Cerebellar nuclear complex (tissue), 1 donor: ENCODE measurements around the gene COL6A2.
"Not testable (repeated sequence)": the region's sequence is repeated elsewhere in the genome, so short reads cannot be mapped to it uniquely, and the experiment has no call there.

Experiments
- DNase-seq, 2 experiments: peaks; one replicate each; lab custom pipeline; 2025; lab: John Stamatoyannopoulos, UW

COL6A2 gene

DNA sequence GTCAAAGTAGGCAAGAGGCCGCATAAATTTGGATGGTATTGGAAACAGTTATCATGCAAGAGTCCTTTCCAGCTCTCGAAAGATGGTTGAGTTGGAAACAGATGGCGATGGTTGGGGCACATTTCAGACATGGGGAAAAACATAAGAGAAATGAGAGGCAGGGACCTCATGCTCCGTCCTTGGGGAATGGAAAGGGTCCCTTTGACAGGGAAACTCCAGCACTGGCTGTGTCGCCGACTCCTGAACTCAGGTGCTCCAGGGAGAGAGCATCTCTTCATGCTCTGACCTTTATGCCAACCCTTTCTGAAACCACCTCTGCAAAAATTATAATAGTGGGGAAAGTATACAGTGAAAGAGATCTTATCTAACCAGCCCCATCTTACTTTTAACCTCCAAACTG is 36.8 kb upstream of the COL6A2 start:
- no peak for DNase-seq

DNA sequence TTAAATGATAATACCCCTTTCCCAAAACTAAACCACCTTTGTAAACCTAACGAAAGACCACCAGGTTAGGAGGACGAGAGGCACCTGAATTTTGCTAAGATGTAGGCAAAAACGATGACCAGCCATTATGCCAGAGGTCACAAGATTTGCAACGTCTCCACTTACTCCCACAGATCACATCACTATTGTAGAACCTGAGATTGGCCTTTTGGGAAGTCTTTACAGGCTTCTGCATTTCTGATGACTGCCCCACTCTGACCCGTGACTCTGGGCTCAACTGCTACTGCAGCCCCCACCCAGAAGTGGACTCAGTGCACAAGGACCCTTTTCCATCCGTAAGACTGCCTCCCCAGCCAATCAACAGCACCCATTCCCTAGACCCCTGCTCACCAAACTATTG is 36.4 kb upstream of the COL6A2 start:
- DNase-seq, result no peak

DNA sequence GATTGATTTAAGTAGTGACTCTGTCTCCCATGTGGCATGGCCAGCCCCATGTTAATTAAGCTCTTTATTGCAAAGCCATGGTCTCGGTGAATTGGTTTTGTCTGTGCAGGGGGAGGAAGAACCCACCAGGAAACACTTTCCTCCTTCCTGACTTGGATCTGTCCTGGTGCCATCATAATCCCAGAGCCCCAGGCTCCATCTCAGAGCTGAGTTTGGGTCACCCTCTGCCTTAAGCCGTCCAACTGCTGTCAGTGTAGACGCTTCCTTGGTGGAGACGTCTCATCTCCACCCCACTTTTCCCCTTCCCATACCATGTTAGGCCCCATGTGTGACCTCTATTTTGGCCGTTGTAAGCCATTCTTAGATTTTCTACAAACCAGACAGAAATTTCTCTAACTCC is 36.0 kb upstream of the COL6A2 start:
- no peak for DNase-seq

DNA sequence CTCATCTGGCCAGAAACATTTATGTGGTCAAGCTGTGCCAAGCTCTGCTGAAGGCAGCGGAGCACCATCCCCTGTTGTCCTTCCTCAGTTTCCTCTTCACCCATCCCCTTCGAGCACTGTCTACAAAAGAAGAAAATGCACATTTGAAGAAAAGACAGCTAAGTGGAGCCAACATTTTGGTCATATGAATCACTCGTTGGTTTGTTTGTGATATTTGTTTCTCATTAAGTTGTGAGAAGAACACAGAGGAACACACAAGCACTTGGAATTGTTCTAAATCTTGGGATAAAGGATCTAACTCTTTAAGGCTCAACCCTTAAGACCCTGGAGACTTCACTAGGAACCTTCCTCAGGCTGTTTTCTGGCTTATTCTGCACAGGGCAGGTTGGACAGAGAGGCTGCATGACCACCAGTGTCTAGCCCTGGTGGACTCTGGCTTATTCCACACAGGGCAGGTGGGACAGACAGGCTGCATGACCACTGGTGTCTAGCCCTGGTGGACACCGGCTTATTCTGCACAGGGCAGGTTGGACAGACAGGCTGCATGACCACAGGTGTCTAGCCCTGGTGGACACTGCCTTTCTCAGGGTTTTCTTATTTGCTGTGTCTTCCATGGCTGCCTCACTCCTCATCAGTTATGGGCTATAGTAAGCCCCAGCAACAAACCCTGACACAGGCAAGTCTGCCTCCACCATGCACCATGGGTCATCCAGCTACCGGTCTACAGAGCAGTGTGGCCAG is 35.3 kb upstream of the COL6A2 start:
- no peak for DNase-seq

DNA sequence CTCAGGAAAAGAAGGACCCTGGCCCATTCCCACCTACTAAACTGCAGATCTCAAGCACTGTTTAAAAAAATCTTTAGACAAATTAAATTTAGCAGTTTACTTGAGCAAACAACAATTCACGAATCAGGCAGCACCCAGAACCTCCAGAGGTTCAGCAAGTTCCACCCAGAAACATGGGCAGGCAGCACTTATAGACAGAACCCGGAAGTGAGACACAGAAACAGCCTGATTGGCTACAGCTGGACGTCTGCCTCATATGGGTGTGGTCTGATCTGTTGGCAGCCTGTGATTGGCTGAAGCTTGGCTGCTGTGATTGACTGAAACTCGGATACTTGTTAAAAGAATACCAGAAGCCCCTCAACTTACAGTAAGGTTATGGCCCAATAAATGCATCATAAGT is 34.7 kb upstream of the COL6A2 start:
- DNase-seq, result no peak

DNA sequence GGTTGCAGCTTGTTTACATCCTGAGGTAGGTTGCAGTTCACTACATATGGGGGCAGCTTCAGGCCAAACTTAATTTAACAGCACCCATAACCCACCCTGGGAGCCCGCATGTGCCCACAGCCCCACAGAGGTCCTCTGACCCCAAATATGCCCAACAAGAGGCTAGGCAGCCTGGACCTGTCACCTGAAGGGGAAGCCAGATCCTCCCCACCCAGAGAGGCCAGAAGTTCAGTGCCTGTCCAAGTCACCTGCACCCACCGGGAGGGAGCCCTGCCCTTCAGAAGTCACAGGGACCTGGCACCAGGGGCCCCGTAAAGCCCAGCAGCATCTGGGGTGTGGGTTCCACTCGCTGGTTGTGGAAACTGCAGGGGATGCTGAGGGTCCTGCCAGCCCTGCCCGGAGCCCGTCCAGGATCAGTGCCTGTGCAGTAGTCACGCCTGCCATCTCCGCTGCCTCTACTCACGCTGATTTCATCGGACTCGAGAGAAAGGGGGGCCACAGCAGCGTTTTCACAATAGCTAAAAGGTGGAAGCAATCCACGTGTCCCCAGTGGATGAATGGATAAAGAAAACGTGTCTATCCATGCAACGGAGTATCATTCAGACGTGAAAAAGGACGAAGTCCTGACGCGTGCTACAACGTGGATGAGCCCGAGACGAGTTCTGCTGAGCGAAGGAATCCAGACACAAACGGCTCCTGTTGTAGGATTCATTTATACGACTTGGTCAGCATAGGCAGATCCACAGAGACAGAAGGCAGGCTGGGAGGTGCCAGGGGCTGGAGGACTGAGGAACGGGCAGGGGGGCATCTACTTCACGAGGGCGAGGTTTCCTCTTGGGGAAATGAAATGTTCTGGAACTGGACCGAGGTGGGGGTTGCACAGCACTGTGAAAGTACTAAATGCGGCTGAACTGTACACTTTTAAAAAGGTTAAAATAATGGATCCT is 33.9 kb upstream of the COL6A2 start:
- DNase-seq, result no peak

DNA sequence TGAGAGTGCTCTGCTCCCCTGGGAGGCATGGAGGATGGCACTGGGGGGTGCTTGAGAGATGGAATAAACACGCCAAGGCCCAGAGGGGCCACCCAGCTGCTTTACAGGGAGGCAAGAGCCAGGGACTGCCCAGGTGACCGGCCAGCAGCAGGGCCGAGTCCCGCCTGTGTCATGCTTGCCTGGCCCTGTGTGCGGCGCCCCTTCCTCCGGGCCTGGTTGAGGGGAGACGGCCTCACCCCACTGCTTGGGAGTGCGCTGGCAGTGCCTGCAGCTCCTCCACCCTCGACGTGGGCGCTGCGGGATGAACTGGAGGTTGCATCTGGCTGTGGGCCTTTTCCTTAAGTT is 33.1 kb upstream of the COL6A2 start:
- DNase-seq, result no peak

DNA sequence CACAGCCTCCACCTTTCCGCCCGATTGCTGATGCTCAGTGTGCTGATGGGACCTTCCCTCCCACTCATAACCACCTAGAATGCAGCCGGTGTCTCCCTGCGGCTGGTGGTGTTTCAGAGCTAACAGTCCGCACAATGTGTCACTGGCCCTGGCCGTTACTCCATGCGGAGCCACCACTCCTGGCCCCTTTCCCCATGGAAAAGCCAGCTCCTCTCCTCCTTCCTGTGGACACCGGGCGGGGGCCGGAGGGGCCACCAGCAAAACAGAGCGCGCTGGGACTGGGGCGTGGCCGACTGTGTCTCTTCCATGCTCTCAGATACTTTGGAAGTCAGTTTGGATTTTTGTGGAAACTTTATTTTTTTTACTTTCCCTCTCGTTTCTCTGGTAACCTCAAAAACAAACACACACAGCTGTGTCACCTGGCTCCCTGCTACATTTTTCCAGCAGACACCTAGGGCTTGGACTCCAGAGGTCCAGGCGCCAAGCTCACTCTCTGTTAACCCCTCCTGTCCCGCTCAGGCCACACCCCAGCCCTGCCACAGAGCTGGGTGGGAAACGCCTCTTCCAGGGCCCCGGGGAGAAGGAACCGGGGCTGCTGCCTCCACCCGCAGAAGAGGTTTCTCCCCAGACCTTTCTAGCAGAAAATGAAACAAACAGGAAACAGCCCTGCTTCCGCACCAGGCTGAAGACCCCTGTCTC is 32.5 kb upstream of the COL6A2 start:
- DNase-seq, result no peak

DNA sequence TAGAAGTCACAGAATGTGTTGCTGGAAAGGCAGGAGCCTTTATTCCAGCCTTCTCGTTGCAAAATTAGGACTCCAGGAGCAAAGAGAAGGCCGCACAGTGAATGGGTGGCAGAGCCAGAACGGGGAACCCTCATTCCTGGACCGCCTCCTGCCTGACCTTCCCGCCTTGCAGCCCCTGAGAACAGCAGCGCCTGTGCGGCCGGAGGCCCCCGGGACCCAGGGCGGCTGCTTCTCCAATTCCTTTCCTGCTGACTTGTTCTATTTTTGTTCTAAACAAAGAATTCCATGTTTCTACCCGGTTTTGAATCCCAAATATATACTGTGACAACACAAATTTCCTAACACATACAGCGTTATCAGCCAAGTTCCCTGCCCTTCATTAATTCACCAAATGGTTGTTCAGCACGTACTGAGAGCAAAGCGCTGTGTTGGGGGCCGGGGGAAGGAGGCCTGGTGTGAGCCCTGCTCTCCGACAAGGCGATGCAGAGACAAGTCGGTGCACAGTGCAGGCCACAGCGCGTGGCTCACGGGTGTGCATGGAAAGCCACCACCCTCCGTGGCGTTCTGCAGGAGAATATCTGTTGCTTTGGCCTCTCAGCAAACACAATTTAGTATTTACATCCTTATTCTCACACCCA is 31.9 kb upstream of the COL6A2 start:
- no peak for DNase-seq

DNA sequence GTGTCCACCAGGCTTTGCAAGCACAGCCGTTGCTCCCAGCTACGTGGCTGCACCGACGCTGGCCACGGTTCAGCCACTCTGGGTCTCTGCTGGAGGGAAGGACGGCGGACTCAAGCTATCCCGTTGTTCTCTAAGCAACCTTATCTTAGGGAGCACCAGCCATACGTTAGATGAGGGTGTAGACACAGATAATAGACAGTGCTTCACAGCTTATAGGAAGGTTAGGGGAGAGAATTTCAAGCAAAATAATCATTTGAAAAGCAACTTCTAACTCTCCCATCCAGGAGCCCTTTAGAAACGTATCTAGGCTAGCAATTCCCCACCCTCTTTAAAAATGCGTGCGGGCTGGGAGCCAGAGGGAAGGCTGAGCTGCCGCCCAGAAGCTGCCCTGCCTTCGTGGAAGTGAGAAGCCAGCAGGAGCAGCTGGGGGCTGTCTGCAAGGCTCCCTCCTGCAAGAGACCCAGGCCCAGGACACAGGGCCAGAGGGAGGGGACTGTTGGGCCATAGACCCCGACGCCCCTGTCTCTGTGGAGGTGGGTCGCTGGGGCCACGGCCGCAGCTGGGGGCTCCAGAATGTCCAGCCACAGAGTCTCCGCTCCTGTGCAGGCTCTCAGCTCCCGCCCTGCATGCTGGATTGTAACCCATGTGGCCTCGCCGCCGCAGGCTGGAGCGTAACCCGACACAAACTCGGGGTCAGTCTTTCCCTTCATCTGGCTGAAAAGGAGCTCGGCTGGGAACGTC is 31.2 kb upstream of the COL6A2 start:
- no peak for DNase-seq

DNA sequence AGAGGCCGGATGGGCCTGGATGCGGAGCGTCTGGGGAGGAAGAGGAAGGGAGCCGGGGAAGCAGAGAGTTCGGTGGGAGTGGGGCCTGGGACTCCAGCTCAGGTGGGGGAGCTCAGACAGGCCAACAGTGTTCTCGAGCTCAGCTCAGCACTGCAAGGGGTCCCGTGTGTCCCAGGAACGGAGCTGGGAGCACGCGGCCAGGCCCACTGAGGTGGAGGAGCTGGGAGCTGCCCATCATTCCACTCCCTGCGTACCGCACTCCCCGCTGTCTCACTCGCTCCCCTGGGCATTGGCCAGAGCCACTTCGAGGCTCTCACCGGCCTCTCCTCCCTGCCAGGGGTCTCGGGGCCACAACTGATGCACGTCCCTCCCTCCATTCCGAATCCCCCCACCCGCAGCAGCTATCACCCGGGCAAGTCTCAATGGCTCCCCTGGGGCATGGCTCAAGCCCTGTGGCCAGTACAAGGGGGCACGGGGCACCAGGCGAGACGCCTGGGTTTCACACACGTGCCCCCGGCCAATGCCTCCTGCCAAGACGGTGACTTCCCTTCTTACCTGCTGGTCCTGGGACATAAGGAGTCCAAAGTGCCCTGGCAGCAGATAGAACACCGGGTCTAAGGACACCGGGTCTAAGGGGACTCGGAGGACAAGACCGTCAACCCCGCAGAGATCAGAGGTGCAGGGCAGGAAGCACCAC is 30.3 kb upstream of the COL6A2 start:
- no peak for DNase-seq

DNA sequence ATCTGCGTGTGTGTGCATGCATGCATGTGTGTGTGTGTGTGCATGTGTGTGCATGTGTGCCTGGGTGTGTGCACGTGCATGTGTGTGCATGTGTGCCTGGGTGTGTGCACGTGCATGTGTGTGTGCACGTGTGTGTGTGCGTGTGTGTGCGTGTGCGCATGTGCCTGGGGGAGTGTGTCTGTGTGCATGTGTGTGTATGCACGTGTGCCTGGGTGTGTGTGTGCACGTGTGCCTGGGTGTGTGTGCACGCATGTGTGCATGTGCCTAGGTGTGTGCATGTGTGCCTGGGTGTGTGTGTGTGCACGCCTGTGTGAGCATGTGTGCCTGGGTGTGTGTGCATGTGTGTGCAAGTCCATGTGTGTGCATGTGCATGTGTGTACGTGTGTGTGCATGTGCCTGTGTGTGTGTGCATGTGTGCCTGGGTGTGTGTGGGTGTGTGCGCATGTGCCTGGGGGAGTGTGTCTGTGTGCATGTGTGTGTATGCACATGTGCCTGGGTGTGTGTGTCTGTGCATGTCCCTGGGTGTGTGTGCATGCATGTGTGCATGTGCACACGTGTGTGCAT is 29.3 kb upstream of the COL6A2 start:
- no peak for DNase-seq

DNA sequence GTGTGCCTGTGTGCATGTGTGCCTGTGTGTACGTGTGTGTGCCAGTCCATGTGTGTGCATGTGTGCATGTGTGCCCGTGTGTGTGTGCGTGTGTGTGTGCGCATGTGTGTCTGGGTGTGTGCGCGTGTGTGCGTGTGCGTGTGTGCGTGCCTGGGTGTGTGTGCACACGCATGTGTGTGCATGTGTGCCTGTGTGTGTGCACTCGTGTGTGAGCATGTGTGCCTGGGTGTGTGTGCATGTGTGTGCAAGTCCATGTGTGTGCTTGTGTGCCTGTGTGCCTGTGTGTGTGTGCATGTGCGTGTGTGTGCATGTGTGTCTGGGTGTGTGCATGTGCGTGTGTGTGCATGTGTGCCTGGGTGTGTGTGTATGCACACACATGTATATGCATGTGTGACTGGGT is 28.7 kb upstream of the COL6A2 start:
- no peak for DNase-seq

DNA sequence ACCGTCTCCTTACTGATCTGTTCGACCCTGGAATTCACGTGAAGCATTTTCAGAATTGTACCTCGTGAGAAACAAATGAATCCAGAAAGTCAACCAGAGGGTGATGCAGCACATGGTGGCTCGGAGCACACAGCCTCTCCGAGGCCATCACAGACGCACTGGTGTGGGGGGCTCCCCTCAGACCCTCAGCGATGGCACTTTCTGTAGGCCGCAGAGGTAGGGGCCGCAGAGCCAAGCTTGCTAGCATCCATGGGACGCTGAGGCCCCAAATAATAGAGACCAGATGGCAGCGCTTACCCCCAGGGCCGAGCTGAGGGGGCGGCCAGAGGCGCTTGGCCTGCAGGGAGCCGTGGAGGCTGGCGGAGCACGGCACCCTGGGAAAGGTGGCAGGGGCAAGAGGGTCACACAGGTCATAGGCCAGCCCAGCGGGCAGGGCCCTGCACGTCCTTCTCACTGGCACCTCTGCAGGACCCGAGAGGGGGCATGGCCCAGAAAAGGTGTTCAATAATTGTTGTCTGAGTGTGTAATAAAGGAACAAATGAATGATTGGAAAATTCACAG is 28.1 kb upstream of the COL6A2 start:
- no peak for DNase-seq

DNA sequence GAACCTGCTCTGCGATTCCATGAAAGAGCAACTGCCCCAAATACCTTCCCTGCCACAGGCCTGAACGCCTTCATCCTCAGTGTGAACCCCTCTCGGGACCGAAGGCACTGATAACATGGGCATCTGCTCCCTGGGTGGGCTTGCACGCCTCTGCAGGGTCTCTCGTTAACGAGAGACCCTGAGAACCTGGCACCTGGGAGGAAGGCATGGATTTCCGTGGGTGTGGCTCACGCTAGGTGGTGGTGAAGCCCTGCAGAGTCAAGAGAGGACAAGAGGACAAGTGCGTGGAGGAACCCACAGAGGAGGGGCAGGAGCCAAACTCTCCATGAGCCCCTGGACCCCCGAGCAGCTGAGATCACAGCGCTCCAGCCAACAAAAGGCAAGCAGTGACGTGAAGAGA is 26.8 kb upstream of the COL6A2 start:
- DNase-seq, result no peak

DNA sequence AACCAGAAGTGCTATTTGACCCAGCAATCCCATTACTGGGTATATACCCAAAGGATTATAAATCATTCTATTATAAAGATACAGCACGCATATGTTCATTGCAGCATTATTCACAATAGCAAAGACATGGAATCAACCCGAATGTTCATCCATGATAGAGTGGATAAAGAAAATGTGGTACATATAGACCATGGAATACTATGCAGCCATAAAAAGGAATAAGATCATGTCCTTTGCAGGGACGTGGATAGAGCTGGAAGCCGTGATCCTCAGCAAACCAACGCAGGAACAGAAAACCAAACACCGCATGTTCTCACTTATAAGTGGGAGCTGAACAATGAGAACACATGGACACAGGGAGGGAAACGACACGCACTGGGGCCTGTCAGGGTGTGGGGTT is 21.2 kb upstream of the COL6A2 start:
- DNase-seq, result not testable (repeated sequence)

DNA sequence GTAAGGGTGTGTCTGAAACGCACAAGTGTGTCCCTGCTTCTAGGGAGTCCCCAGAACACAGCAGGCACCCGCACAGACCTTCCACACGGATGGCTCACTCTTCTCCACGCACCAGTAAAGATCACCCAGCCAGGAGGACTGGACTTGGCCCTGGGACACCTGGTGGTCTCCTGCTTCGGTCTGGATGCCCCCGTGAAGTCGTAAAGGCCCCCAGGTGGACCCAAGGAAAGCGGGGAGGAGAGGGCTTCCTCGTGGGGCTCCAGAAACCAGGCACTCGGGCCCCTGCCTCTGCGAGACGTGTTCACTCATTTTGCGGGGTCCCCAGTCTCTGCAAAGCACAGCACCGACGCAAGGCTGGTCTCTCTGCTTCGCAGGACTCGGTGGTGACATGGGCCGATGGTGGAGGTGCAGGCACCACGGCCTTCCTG is 20.2 kb upstream of the COL6A2 start:
- no peak for DNase-seq

DNA sequence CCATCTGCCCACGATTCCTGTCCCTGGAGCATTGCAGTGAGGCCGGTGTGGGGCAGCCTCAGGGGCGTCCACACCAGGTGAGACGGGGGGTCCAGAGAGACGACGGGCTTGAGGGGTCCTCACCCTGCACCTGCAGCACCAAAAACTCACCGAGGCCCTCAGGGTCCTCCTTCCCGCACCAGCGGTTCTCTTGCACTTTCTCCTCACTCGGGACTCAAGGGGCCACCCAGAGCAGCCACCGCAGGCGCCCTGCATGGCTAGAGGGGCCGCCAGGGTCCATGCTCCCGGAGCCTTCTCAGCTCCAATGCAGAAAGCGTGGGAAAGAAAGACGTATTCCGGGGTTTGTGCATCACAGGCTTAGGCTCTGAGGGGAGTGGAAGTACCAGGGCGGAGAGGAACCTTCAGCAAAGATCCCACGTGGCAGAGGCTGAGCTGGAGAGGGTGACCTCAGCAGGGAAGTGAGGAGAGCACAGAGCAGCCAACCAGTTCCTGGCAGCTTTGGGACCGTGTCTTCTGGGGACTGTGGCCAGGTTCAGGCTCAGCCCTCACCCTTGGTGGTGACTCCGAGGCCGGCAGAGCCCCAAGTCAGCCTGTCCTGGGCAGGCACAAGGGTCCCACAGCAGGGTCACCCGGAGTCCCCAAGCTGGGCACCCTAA is 19.5 kb upstream of the COL6A2 start:
- no peak for DNase-seq

DNA sequence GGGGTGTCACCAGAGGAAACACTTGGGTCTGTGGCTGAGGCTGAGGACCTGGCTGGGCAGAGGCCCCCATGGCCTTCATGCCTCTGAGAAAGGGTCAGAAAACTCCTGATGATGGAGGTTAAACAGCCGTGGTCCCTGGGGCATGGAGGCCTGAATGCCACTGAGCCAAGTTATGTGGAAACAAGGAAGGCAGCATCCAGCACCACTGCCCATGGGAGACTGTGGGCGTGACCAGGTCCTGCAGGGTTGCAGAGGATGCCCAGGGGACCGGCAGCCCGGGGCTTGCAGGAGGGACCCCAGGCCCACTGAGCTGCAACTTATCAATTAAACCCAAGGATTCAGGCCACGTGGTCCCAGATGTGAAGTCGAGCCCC is 18.9 kb upstream of the COL6A2 start:
- no peak for DNase-seq
